Activated CD8-positive, alpha-beta T cell treated with anti-CD3 and anti-CD28 coated beads for 36 hours (primary cell): ENCODE measurements around the gene SERPINB6. TPM values are rescaled to one million over a fixed set of nuclear protein-coding genes. Genes with fewer than 3 reads are reported as not detected.

Experiments
- ATAC-seq: fragments of 200-7000 bp; cut with Tn5 transposase; one replicate; pipeline ENCODE4 v1.10.0; 2021; ENCODE audit warnings: mild to moderate bottlenecking, moderate library complexity
- CTCF ChIA-PET: fragments of 350-600 bp; sonication (Branson Sonifier 250); formaldehyde crosslinking; loops from one replicate; lab custom pipeline; 2021; ENCODE audit warnings: antibody characterized with exemption; lab: Charles Lee
- POLR2A ChIA-PET: fragments of 350-600 bp; sonication (Branson Sonifier 250); formaldehyde crosslinking; loops from one replicate; lab custom pipeline; 2021; ENCODE audit warnings: antibody characterized with exemption; lab: Charles Lee
- DNase-seq: peaks from one replicate; pipeline ENCODE4 v3.0.0-alpha.2; 2020
- H3K27ac Mint-ChIP-seq: one replicate; pipeline ENCODE4 v1.8.0; 2021; ENCODE audit warnings: mild to moderate bottlenecking, mixed read lengths
- H3K27me3 Mint-ChIP-seq: one replicate; pipeline ENCODE4 v1.8.0; 2021; ENCODE audit warnings: mixed read lengths
- H3K36me3 Mint-ChIP-seq: one replicate; pipeline ENCODE4 v1.8.0; 2021; ENCODE audit warnings: low read depth, mixed read lengths
- H3K4me1 Mint-ChIP-seq: one replicate; pipeline ENCODE4 v1.8.0; 2021; ENCODE audit warnings: low read depth, mixed read lengths
- H3K4me3 Mint-ChIP-seq: one replicate; pipeline ENCODE4 v1.8.0; 2021; ENCODE audit warnings: mild to moderate bottlenecking, moderate library complexity, mixed read lengths
- H3K9me3 Mint-ChIP-seq: one replicate; pipeline ENCODE4 v1.8.0; 2021; ENCODE audit warnings: mixed read lengths
- intact Hi-C: fragments of 100-400 bp; cut with micrococcal nuclease; formaldehyde crosslinking; loops from one replicate; pipeline ENCODE4 v1.10.0; 2022
- total RNA-seq, 2 experiments: library from RNA; stranded (reverse); gene quantifications; one replicate each; pipeline ENCODE4 v1.2.3, GENCODE V29; 2021
- TF ChIP-seq, protein P1 (sequence below): fragments of 200-600 bp; IDR thresholded peaks from one replicate; pipeline ENCODE4 v1.8.0; 2022; ENCODE audit warnings: antibody characterized with exemption, mild to moderate bottlenecking

The SERPINB6 gene
- total RNA-seq, result 10 to 100 TPM; 52.2 to 53.8 TPM

DNA sequence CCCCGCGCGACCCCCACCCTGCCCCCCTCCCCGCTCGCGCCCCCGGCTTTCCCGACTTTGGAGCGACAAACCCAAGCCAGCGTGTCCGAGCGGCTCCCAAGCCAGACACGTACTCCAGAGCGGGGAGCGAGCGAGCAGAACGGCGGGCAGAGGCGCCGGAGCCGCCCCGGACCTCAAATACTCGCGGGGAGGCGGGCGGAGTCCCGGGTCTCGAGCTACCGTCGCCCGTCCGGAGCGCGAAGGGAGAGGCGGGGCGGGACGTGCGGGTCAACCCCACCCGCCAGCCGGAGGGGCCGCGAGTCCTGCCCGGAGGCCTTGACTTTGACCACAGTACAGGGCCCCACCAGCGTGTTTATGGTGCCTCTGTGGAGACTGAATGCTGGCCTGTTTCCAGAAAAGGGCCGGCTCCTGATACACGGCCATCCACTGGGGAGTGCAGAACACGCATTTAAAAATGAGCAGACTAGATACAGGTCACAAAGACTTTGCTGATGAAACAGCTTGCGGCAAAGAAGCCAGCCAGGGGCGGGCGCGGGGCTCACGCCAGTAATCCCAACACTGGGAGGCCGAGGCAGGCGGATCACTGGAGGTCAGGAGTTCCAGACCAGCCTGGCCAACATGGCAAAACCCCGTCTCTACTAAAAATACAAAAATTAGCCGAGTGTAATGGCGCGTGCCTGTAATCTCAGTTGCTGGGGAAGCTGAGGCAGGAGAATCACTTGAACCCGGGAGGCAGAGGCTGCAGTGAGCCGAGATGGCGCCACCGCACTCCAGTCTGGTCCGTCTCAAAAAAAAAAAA lies at the start of gene SERPINB6:
TSS of gene SERPINB6 (minus strand) at position 148 of the 799 bp plus-strand sequence. CDS start 12,235 bp downstream, outside the sequence.
- Mint-ChIP-seq H3K27ac (peak within 1 kb of the TSS; percentile 90), H3K4me3 (peak within 1 kb of the TSS; percentile 83), H3K36me3 (peaks cover 4% of the 10 kb centered on the region), H3K4me1 (peaks cover 52% of the 10 kb centered on the region), H3K9me3 (no peaks in the 10 kb centered on the region), H3K27me3 (no peaks in the 10 kb centered on the region)
- CTCF ChIA-PET, result interaction anchor here (0.7 to 1.6 kb wide), 6 partner anchors 15 to 181 kb away, joined by 3 to 6 read pairs (median 4); no protein-coding TSS in a partner anchor
- peak; percentile 36 for DNase-seq
- intact Hi-C loops, result no loop called here
- POLR2A ChIA-PET, result interaction anchor here (0.8 to 1.5 kb wide), 8 partner anchors 11 to 130 kb away, joined by 3 to 7 read pairs (median 4); partner anchors contain the start of gene SERPINB1
- TF ChIP-seq, protein P1, sequence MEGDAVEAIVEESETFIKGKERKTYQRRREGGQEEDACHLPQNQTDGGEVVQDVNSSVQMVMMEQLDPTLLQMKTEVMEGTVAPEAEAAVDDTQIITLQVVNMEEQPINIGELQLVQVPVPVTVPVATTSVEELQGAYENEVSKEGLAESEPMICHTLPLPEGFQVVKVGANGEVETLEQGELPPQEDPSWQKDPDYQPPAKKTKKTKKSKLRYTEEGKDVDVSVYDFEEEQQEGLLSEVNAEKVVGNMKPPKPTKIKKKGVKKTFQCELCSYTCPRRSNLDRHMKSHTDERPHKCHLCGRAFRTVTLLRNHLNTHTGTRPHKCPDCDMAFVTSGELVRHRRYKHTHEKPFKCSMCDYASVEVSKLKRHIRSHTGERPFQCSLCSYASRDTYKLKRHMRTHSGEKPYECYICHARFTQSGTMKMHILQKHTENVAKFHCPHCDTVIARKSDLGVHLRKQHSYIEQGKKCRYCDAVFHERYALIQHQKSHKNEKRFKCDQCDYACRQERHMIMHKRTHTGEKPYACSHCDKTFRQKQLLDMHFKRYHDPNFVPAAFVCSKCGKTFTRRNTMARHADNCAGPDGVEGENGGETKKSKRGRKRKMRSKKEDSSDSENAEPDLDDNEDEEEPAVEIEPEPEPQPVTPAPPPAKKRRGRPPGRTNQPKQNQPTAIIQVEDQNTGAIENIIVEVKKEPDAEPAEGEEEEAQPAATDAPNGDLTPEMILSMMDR, result no peak
- ATAC-seq, result peak; percentile 58

DNA sequence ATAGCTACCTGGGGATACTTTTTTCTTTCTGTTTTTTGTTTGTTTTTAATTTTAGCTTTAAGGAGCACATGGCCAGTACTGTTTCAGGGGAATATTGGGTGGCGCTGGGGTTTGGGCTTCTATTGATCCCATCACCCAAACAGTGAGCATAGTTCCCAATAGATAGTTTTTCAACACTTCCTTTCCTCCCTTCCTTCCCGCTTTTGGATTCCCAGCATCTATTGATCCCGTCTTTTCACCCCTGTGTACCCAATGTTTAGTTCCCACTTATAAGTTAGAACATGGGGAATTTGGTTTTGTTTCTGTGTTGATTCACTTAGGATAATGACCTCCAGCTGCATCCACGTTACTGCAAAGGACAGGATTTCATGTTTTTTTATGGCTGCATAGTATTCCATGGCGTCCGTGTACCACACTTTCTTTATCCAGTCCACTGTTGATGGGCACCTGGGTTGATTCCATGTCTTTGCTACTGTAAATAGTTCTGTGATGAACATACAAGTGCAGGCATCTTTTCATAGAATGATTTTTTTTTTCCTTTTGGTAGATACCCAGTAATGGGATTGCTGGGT lies 48.5 kb upstream of the SERPINB6 start:
- CTCF ChIA-PET, result interaction anchor here (1.0 to 1.3 kb wide), 2 partner anchors 17 to 29 kb away, joined by 3 to 4 read pairs; no protein-coding TSS in a partner anchor
- TF ChIP-seq, protein P1, result no peak
- Mint-ChIP-seq H3K27me3 (no peaks in the 10 kb centered on the region), H3K4me1 (peaks cover 25% of the 10 kb centered on the region), H3K4me3 (no peak overlapping the region), H3K36me3 (peaks cover 58% of the 10 kb centered on the region), H3K9me3 (no peaks in the 10 kb centered on the region), H3K27ac (peak overlapping the region; percentile 13)
- no peak for DNase-seq
- intact Hi-C loops, result no loop called here
- ATAC-seq, result no peak
- POLR2A ChIA-PET, result interaction anchor here (0.9 to 2.1 kb wide), 3 partner anchors 18 to 44 kb away, joined by 3 to 9 read pairs (median 3); partner anchors contain the start of gene NQO2

DNA sequence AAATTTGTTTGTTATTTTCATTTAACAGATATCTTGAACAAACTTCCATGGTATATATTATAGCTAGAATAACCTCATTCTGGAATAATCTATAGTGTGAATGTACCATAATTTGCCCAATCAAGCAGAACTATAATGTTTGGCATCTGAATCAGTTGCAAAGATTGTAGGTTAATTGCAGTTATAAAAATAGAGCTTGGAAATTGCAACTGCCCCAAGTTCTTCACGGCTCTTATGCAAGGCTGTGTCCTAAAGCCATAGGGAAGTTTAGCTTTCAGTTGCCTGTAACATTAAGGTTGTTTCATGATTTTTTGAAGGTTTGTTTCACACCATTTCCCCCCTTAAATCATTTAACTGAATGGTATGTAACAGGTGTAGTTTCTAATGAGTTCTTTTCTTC lies 47.7 kb upstream of the SERPINB6 start:
- ATAC-seq (no peak), DNase-seq (no peak)
- Mint-ChIP-seq H3K4me3 (no peak overlapping the region), H3K27ac (peak overlapping the region; percentile 13), H3K36me3 (peaks cover 56% of the 10 kb centered on the region), H3K9me3 (no peaks in the 10 kb centered on the region), H3K4me1 (peaks cover 21% of the 10 kb centered on the region), H3K27me3 (no peaks in the 10 kb centered on the region)
- TF ChIP-seq, protein P1, result no peak
- intact Hi-C loops, result no loop called here
- ChIA-PET CTCF (interaction anchor here (1.3 kb wide), 1 partner anchor 16 kb away, joined by 4 read pairs; no protein-coding TSS in a partner anchor), POLR2A (interaction anchor here (2.1 kb wide), 1 partner anchor 19 kb away, joined by 9 read pairs; the partner anchor contains the start of gene NQO2)

DNA sequence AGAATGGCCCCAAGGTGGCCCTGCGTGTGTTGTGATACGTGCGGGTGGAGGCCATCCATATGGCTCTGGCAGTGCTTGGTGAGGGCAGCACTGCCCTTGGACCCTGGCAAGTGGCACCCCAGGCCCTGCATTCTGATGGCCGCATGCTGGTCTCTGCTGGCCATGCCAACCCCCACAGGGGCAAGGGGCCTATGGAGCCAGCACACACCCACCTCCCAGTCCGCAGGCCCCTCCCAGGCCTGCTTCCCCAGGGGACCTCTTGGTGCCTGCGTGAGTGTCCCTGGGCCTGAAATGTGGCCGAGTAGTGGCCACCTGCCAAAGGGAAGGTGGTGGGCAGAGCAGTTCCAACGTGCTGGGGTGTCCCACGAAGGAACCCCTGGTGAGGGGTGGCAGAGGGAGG lies 45.9 kb upstream of the SERPINB6 start:
- POLR2A ChIA-PET, result no interaction called here
- TF ChIP-seq, protein P1, result no peak
- peaks cover 1% of the 10 kb centered on the region for H3K9me3 Mint-ChIP-seq
- H3K36me3 Mint-ChIP-seq, result peaks cover 54% of the 10 kb centered on the region
- CTCF ChIA-PET, result interaction anchor here (1.5 kb wide), 1 partner anchor 15 kb away, joined by 4 read pairs; no protein-coding TSS in a partner anchor
- ATAC-seq, result no peak
- no peaks in the 10 kb centered on the region for H3K27me3 Mint-ChIP-seq
- no peak for DNase-seq
- no peak overlapping the region for H3K27ac Mint-ChIP-seq
- no peak overlapping the region for H3K4me3 Mint-ChIP-seq
- peaks cover 12% of the 10 kb centered on the region for H3K4me1 Mint-ChIP-seq
- intact Hi-C loops, result no loop called here
